Vagina (tissue), 2 donors: Measurements from ENCODE around the gene RSRP1. TPM values are rescaled to one million over a fixed set of nuclear protein-coding genes. Genes with fewer than 3 reads are reported as not detected.

Experiments
- DNase-seq, 2 donors: peaks; one replicate each; pipeline ENCODE4 v3.0.0-alpha.2; 2017; ENCODE audit errors: extremely low spot score in 2 of 2
- H3K27ac ChIP-seq: fragments of 200-600 bp; sonication (generic); one replicate; pipeline ENCODE4 v1.5.1; 2019
- H3K27me3 ChIP-seq: fragments of 200-600 bp; sonication (generic); one replicate; pipeline ENCODE4 v1.5.1; 2019
- H3K36me3 ChIP-seq, 2 donors: fragments of 200-600 bp; sonication (generic); one replicate each; pipeline ENCODE4 v1.5.1; 2017 to 2019
- H3K4me1 ChIP-seq: fragments of 200-600 bp; sonication (generic); one replicate; pipeline ENCODE4 v1.5.1; 2019
- H3K4me3 ChIP-seq, 2 donors: fragments of 200-600 bp; sonication (generic); 1 replicate in 1 of 2; 2 replicates in 1 of 2; pipeline ENCODE4 v1.5.1; 2016 to 2019
- H3K9me3 ChIP-seq: fragments of 200-600 bp; sonication (generic); one replicate; pipeline ENCODE4 v1.5.1; 2019
- POLR2A ChIP-seq, 2 donors: fragments of 450-650 bp; IDR thresholded peaks; one replicate each; pipeline ENCODE4 v1.6.1; 2017; ENCODE audit warnings: antibody characterized with exemption in 2 of 2, mild to moderate bottlenecking in 2 of 2, moderate library complexity in 2 of 2
- POLR2AphosphoS5 ChIP-seq, 2 donors: sonication (generic); formaldehyde crosslinking; IDR thresholded peaks; one replicate each; pipeline ENCODE4 v1.9.0; 2017; ENCODE audit warnings: antibody characterized with exemption in 2 of 2, mild to moderate bottlenecking in 2 of 2, low read depth in 1 of 2; ENCODE audit not compliant: insufficient read depth in 1 of 2
- intact Hi-C: fragments of 100-400 bp; cut with DNase I; formaldehyde crosslinking; loops from one replicate; pipeline ENCODE4 v1.15.1; 2023
- total RNA-seq: library from RNA; depleted of rRNA; stranded (reverse); fragments of >200 nt; gene quantifications from one replicate; pipeline ENCODE4 v1.2.3, GENCODE V29; 2016
- TF ChIP-seq, protein P1 (sequence below), 3 experiments: fragments of 450-650 bp in 2 of 3; fragments of 200-600 bp in 1 of 3; sonication (generic) in 1 of 3; IDR thresholded peaks; one replicate each; pipeline ENCODE4 v1.5.1; 2017 to 2019; ENCODE audit warnings: antibody characterized with exemption in 3 of 3, mild to moderate bottlenecking in 2 of 3, moderate library complexity in 2 of 3

Gene RSRP1
- total RNA-seq, 1 donor from 2014 or later = 163 TPM

DNA sequence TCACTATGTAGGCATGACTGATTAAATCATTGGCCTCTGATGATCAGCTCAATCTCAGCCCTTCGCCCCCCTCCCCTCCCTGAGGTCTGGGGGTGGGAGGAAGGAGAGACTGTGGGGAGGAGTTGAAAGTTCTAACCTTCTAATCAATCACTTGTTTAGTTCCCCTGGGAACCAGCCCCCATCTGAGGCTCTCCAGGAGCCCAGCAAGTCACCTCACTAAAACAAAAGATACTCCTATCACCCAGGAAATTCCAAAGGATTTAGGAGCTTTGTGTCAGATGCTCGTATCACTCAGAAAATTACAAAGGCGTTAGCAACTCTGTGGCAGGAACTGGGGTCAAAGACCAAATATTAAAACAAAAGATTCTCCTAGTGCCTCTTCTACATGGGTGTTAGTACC is 36.5 kb downstream of the RSRP1 start:
- intact Hi-C loops = no loop called here
- Histone ChIP-seq H3K4me1 (no peaks in the 10 kb centered on the region), H3K27ac (no peak overlapping the region), H3K4me3 (no peak overlapping the region), H3K36me3 (no peaks in the 10 kb centered on the region), H3K9me3 (no peaks in the 10 kb centered on the region), H3K27me3 (no peaks in the 10 kb centered on the region)
- DNase-seq = no peak
- no peak for TF ChIP-seq POLR2A (IDR thresholded peaks at IDR 0.05)
- TF ChIP-seq, protein P1, sequence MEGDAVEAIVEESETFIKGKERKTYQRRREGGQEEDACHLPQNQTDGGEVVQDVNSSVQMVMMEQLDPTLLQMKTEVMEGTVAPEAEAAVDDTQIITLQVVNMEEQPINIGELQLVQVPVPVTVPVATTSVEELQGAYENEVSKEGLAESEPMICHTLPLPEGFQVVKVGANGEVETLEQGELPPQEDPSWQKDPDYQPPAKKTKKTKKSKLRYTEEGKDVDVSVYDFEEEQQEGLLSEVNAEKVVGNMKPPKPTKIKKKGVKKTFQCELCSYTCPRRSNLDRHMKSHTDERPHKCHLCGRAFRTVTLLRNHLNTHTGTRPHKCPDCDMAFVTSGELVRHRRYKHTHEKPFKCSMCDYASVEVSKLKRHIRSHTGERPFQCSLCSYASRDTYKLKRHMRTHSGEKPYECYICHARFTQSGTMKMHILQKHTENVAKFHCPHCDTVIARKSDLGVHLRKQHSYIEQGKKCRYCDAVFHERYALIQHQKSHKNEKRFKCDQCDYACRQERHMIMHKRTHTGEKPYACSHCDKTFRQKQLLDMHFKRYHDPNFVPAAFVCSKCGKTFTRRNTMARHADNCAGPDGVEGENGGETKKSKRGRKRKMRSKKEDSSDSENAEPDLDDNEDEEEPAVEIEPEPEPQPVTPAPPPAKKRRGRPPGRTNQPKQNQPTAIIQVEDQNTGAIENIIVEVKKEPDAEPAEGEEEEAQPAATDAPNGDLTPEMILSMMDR (IDR thresholded peaks at IDR 0.05) = no peak
- TF ChIP-seq POLR2AphosphoS5 (IDR thresholded peaks at IDR 0.05; ENCODE audit: insufficient read depth in 1 of 2, low read depth in 1 of 2) = no peak

DNA sequence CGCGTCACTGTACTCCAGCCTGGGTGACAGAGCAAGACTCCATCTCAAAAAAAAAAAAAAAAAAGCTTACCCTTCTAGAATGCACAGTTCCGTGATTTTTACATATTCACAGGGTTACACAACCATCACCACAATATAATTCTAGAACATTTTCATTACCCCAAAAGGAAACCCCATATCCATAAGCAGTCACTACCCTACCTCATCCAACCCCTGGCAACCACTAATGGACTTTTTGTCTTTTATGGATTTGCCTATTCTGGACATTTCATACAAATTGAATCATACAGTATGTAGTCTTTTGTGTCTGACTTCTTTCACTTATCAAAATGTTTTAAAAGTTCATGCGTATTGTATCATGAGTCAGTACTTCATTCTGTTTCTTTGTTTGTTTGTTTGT is 37.7 kb downstream of the RSRP1 start:
- no peak for DNase-seq
- no peaks in the 10 kb centered on the region for H3K36me3 ChIP-seq
- no peaks in the 10 kb centered on the region for H3K27me3 ChIP-seq
- TF ChIP-seq, protein P1 (IDR thresholded peaks at IDR 0.05) = no peak
- TF ChIP-seq POLR2A (IDR thresholded peaks at IDR 0.05) (no peak), POLR2AphosphoS5 (IDR thresholded peaks at IDR 0.05; ENCODE audit: insufficient read depth in 1 of 2, low read depth in 1 of 2) (no peak)
- no peaks in the 10 kb centered on the region for H3K4me1 ChIP-seq
- intact Hi-C loops = loop anchor here (10.0 kb wide), 1 partner anchor 365 kb away; no protein-coding TSS in a partner anchor
- H3K9me3 ChIP-seq = no peaks in the 10 kb centered on the region
- no peak overlapping the region for H3K4me3 ChIP-seq
- no peak overlapping the region for H3K27ac ChIP-seq

DNA sequence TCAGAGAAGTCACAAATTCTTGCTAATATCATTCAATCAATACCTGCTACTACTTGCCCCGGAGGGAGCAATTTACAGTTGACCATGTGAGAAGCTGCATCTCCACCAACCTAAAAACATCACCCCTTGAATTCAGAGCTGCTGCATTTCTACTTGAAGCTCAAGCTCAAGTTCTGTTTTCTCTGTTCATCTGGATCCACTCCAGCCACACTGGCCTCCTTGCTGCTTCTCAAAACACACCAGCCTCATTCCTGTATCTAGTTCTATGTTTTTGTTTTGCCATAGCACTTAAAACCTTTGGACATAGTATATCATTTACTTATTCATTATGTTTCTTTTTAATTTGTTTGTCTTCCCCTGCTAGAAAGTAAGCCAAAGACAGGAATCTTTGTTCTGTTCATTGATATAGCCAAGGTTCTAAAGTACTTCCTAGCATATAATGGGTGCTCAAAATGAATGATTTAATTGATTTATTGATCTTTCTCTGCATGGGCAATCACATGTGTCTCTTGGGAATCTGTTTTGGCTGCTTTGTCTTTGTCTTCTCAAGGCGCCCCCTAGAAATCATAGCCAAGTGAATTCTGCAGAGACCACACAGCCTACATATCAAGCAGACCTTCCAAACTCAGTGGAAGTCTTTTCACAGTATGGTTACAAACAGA is 38.6 kb downstream of the RSRP1 start:
- H3K36me3 ChIP-seq = no peaks in the 10 kb centered on the region
- TF ChIP-seq, protein P1 (IDR thresholded peaks at IDR 0.05) = no peak
- TF ChIP-seq POLR2AphosphoS5 (IDR thresholded peaks at IDR 0.05; ENCODE audit: insufficient read depth in 1 of 2, low read depth in 1 of 2) (no peak), POLR2A (IDR thresholded peaks at IDR 0.05) (no peak)
- H3K27ac ChIP-seq = no peak overlapping the region
- no peak for DNase-seq
- H3K4me1 ChIP-seq = no peaks in the 10 kb centered on the region
- no peaks in the 10 kb centered on the region for H3K9me3 ChIP-seq
- intact Hi-C loops = loop anchor here (10.0 kb wide), 1 partner anchor 364 kb away; no protein-coding TSS in a partner anchor
- H3K27me3 ChIP-seq = no peaks in the 10 kb centered on the region
- no peak overlapping the region for H3K4me3 ChIP-seq

DNA sequence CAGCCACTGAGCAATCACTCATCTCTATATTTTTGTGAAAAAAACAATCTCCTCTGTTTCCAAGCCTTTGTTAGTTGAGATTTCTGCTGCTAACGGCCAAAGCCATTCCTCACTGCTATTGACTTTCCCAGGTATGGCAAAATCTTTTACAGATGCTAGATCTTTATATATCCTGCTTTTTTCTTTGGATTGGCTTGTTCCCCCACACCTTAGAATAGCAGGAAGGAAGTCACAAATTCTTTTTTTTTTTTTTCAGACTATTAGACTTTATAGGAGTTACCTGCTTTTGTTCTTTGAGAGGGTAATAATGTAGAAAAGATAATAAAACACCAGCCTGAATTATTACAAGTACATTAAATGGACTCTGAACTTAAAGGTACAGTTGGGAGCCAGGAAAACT is 39.2 kb downstream of the RSRP1 start:
- no peak for DNase-seq
- no peak overlapping the region for H3K27ac ChIP-seq

More for the DNA sequence above, 39.2 kb downstream of the RSRP1 start:
- no peaks in the 10 kb centered on the region for H3K36me3 ChIP-seq
- H3K27me3 ChIP-seq = no peaks in the 10 kb centered on the region
- no peaks in the 10 kb centered on the region for H3K9me3 ChIP-seq
- intact Hi-C loops = loop anchor here (10.0 kb wide), 1 partner anchor 363 kb away; no protein-coding TSS in a partner anchor
- H3K4me3 ChIP-seq = no peak overlapping the region
- TF ChIP-seq POLR2AphosphoS5 (IDR thresholded peaks at IDR 0.05; ENCODE audit: insufficient read depth in 1 of 2, low read depth in 1 of 2) = no peak
- TF ChIP-seq POLR2A (IDR thresholded peaks at IDR 0.05) = no peak
- TF ChIP-seq, protein P1 (IDR thresholded peaks at IDR 0.05) = no peak
- H3K4me1 ChIP-seq = no peaks in the 10 kb centered on the region
